Breast epithelium (tissue), 4 donors: Measurements from ENCODE around the gene UBAP1. TPM values are rescaled to one million over a fixed set of nuclear protein-coding genes. Genes with fewer than 3 reads are reported as not detected.

Experiments used
- DNase-seq, 2 donors: peaks; one replicate each; pipeline ENCODE4 v3.0.0-alpha.2; 2019; ENCODE audit warnings: low spot score in 2 of 2
- H3K27ac ChIP-seq, 2 donors: fragments of 200-600 bp; sonication (generic) in 1 of 2; one replicate each; pipeline ENCODE4 v1.5.1; 2016 to 2019; ENCODE audit warnings: mild to moderate bottlenecking in 1 of 2
- H3K27me3 ChIP-seq, 2 donors: fragments of 200-600 bp; sonication (generic) in 1 of 2; one replicate each; pipeline versions ENCODE4 v1.5.1 to v1.6.0; 2017 to 2019; ENCODE audit warnings: control low read depth in 1 of 2, mild to moderate bottlenecking in 1 of 2
- H3K36me3 ChIP-seq: fragments of 200-600 bp; one replicate; pipeline ENCODE4 v1.5.1; 2019
- H3K4me1 ChIP-seq, 2 donors: fragments of 200-600 bp; sonication (generic); one replicate each; pipeline ENCODE4 v1.5.1; 2016 to 2019; ENCODE audit warnings: control low read depth in 1 of 2
- H3K4me3 ChIP-seq, 3 donors: fragments of 200-600 bp; sonication (generic); 1 replicate in 2 of 3; 2 replicates in 1 of 3; pipeline ENCODE4 v1.5.1; 2016 to 2019; ENCODE audit warnings: mild to moderate bottlenecking in 3 of 3, moderate library complexity in 2 of 3
- H3K9me3 ChIP-seq, 2 donors: fragments of 200-600 bp; sonication (generic) in 1 of 2; one replicate each; pipeline ENCODE4 v1.5.1; 2016 to 2019; ENCODE audit warnings: control low read depth in 1 of 2
- POLR2A ChIP-seq: fragments of 450-650 bp; IDR thresholded peaks from one replicate; pipeline ENCODE4 v1.6.1; 2016; ENCODE audit warnings: antibody characterized with exemption, mild to moderate bottlenecking, moderate library complexity
- POLR2AphosphoS5 ChIP-seq, 3 donors: sonication (generic); formaldehyde crosslinking; IDR thresholded peaks; one replicate each; pipeline ENCODE4 v1.6.1; 2017; ENCODE audit warnings: antibody characterized with exemption in 3 of 3
- intact Hi-C: fragments of 100-400 bp; cut with DNase I; formaldehyde crosslinking; loops from one replicate; pipeline ENCODE4 v1.15.1; 2023; ENCODE audit warnings: low total_unique reads
- total RNA-seq, 3 donors: library from RNA; depleted of rRNA; stranded (reverse); fragments of >200 nt; gene quantifications; one replicate each; pipeline ENCODE4 v1.1.0, GENCODE V29; 2016
- TF ChIP-seq, protein P1 (sequence below), 3 donors: fragments of 450-650 bp; IDR thresholded peaks; one replicate each; pipeline ENCODE4 v1.5.1; 2016 to 2017; ENCODE audit warnings: antibody characterized with exemption in 3 of 3, mild to moderate bottlenecking in 3 of 3, moderate library complexity in 3 of 3

UBAP1 gene
- total RNA-seq, 3 donors from 2014 or later, result 49.5 to 56.5 (median 51.4) TPM

- DNase-seq, result no peak
- no peak overlapping the region for H3K4me3 ChIP-seq
- H3K27ac ChIP-seq, result peak overlapping the region; percentile 80 to 90
- H3K4me1 ChIP-seq, result peaks cover 14 to 17% of the 10 kb centered on the region in 2 donors
- TF ChIP-seq POLR2A, result no peak
- TF ChIP-seq POLR2AphosphoS5 (IDR thresholded peaks at IDR 0.05), result no peak
- TF ChIP-seq, protein P1, sequence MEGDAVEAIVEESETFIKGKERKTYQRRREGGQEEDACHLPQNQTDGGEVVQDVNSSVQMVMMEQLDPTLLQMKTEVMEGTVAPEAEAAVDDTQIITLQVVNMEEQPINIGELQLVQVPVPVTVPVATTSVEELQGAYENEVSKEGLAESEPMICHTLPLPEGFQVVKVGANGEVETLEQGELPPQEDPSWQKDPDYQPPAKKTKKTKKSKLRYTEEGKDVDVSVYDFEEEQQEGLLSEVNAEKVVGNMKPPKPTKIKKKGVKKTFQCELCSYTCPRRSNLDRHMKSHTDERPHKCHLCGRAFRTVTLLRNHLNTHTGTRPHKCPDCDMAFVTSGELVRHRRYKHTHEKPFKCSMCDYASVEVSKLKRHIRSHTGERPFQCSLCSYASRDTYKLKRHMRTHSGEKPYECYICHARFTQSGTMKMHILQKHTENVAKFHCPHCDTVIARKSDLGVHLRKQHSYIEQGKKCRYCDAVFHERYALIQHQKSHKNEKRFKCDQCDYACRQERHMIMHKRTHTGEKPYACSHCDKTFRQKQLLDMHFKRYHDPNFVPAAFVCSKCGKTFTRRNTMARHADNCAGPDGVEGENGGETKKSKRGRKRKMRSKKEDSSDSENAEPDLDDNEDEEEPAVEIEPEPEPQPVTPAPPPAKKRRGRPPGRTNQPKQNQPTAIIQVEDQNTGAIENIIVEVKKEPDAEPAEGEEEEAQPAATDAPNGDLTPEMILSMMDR (IDR thresholded peaks at IDR 0.05), result no peak
- H3K27me3 ChIP-seq, result no peaks in the 10 kb centered on the region
- H3K9me3 ChIP-seq, result no peaks in the 10 kb centered on the region
- intact Hi-C loops, result loop anchor here (10.0 kb wide), 1 partner anchor 130 kb away; the partner anchor contains the start of gene DCAF12
- H3K36me3 ChIP-seq, result no peaks in the 10 kb centered on the region
Measured at GRCh38 chr9:34254966-34255825, 76.4 kb downstream of the UBAP1 start.

DNA sequence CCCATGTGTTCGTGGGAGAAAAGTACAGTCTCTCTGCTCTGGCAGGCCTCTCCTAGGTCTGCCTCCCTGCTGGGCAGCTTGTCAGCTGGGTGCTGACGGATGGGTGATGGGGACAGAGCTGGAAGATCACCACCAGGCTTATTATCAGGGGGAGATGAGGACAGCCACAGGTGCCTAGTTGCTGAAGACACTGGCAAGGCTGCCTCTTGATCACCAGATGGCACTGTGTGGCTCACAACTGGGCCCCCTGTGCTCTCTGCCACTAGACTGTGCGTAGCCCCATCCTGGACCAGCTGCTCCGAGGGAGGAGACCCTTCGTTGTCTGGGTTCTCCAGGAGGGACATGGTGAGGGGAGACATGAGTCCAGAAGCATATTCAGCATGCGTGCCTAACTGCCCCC lies 77.3 kb downstream of the UBAP1 start:
- intact Hi-C loops, result loop anchor here (10.0 kb wide), 1 partner anchor 131 kb away; the partner anchor contains the start of gene DCAF12
- DNase-seq, result no peak
- H3K4me1 ChIP-seq, result peaks cover 14 to 17% of the 10 kb centered on the region in 2 donors
- no peaks in the 10 kb centered on the region for H3K9me3 ChIP-seq
- H3K36me3 ChIP-seq, result no peaks in the 10 kb centered on the region
- no peaks in the 10 kb centered on the region for H3K27me3 ChIP-seq
- H3K27ac ChIP-seq, result peak overlapping the region; percentile 42 to 90
- H3K4me3 ChIP-seq, result no peak overlapping the region
- TF ChIP-seq POLR2AphosphoS5 (IDR thresholded peaks at IDR 0.05) (no peak), POLR2A (no peak)
- TF ChIP-seq, protein P1 (IDR thresholded peaks at IDR 0.05), result no peak

- no peak for DNase-seq
- Histone ChIP-seq H3K4me1 (peaks cover 14 to 17% of the 10 kb centered on the region in 2 donors), H3K9me3 (no peaks in the 10 kb centered on the region), H3K27ac (peak overlapping the region; percentile 10 to 14), H3K27me3 (no peaks in the 10 kb centered on the region), H3K4me3 (no peak overlapping the region), H3K36me3 (no peaks in the 10 kb centered on the region)
- intact Hi-C loops, result loop anchor here (10.0 kb wide), 1 partner anchor 132 kb away; the partner anchor contains the start of gene DCAF12
- TF ChIP-seq, protein P1 (IDR thresholded peaks at IDR 0.05), result no peak
- no peak for TF ChIP-seq POLR2AphosphoS5 (IDR thresholded peaks at IDR 0.05)
- TF ChIP-seq POLR2A, result no peak
Measured at GRCh38 chr9:34256987-34257585, 78.2 kb downstream of the UBAP1 start.

GRCh38 chr9:34259315-34259714 lies 80.5 kb downstream of the UBAP1 start:
- Histone ChIP-seq H3K27me3 (no peaks in the 10 kb centered on the region), H3K4me1 (peaks cover 3 to 7% of the 10 kb centered on the region in 2 donors), H3K27ac (no peak overlapping the region), H3K36me3 (no peaks in the 10 kb centered on the region), H3K4me3 (no peak overlapping the region), H3K9me3 (no peaks in the 10 kb centered on the region)
- intact Hi-C loops, result loop anchor here (10.0 kb wide), 1 partner anchor 135 kb away; the partner anchor contains the start of gene DCAF12
- no peak for DNase-seq
- TF ChIP-seq, protein P1 (IDR thresholded peaks at IDR 0.05), result no peak
- no peak for TF ChIP-seq POLR2A
- no peak for TF ChIP-seq POLR2AphosphoS5 (IDR thresholded peaks at IDR 0.05)

GRCh38 chr9:34262971-34263370 lies 84.1 kb downstream of the UBAP1 start:
- H3K36me3 ChIP-seq, result no peaks in the 10 kb centered on the region
- no peak overlapping the region for H3K4me3 ChIP-seq
- no peaks in the 10 kb centered on the region for H3K27me3 ChIP-seq
- intact Hi-C loops, result no loop called here
- no peaks in the 10 kb centered on the region for H3K9me3 ChIP-seq
- H3K27ac ChIP-seq, result no peak overlapping the region
- no peak for DNase-seq
- TF ChIP-seq POLR2AphosphoS5 (IDR thresholded peaks at IDR 0.05) (no peak), POLR2A (no peak)
- TF ChIP-seq, protein P1 (IDR thresholded peaks at IDR 0.05), result no peak
- no peaks in the 10 kb centered on the region for H3K4me1 ChIP-seq
